Measurements from ENCODE around the gene SDCBP2.

The SDCBP2 gene

GRCh38 chr20:1299522-1299921 lies 29.4 kb downstream of the SDCBP2 start:
- H3K4me3 ChIP-seq (ENCODE audit: low read depth, low read length): no peak overlapping the region
- peak; percentile 62 for TF ChIP-seq CTCF (IDR thresholded peaks at IDR 0.05; ENCODE audit: borderline replicate concordance, insufficient read depth, low read depth, low read length)

DNA sequence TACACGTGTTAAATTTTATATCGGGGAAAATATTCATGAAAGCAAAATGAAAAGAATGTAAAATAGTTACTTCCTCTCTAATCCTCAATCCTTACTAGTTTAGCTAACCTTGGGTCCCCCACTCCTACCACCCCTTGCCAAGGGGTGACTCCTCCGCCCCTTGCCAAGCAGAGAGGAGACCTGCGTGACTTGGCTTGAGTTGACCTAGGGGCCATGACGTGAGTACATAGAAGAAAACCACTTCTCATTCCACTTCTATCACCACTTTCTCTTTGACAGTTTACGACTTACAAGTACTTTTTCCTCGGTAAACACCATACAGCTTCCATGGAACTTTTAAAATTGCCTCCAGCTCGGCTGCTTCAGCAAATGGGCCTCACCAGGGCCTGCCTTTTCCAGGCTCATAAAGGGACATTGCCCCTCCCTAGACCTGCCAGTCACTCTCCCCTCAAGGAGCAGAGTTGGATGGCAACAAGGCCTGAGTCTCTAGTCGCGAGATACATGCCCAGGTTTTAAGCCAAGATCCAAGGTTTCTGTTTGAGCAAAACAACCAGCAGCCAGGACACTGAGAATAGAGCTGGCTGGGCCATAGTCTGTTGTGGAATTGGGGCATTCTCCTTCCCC lies 29.9 kb downstream of the SDCBP2 start:
- H3K4me3 ChIP-seq (ENCODE audit: low read depth, low read length): no peak overlapping the region
- TF ChIP-seq CTCF (IDR thresholded peaks at IDR 0.05; ENCODE audit: borderline replicate concordance, insufficient read depth, low read depth, low read length): no peak

- no peak for TF ChIP-seq CTCF (IDR thresholded peaks at IDR 0.05; ENCODE audit: borderline replicate concordance, insufficient read depth, low read depth, low read length)
Observed at GRCh38 chr20:1298166-1298565, 30.8 kb downstream of the SDCBP2 start.

DNA sequence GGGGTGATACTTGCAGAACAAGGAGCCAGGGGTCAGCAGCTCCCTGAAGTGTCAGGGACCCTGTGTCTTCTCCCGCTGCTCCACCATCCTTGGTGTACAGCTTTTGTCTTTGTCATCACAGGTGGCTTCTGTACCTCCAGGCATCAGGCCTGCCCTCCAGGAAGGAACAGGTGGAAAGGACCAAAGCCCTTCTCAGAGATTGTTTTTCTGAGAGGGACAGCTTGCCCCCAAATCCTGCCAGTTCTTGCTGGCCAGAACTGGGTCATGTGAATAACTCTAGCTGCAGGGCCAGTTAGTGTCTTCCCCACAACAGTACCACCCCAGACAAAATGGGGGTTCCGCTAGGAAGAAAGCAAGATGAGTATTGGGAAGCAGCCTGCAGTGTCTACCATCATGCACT lies 31.5 kb downstream of the SDCBP2 start:
- TF ChIP-seq CTCF (IDR thresholded peaks at IDR 0.05; ENCODE audit: borderline replicate concordance, insufficient read depth, low read depth, low read length): no peak
- H3K4me3 ChIP-seq (ENCODE audit: low read depth, low read length): no peak overlapping the region

More at GRCh38 chr20:1298166-1298565, 30.8 kb downstream of the SDCBP2 start:
- no peak overlapping the region for H3K4me3 ChIP-seq (ENCODE audit: low read depth, low read length)

DNA sequence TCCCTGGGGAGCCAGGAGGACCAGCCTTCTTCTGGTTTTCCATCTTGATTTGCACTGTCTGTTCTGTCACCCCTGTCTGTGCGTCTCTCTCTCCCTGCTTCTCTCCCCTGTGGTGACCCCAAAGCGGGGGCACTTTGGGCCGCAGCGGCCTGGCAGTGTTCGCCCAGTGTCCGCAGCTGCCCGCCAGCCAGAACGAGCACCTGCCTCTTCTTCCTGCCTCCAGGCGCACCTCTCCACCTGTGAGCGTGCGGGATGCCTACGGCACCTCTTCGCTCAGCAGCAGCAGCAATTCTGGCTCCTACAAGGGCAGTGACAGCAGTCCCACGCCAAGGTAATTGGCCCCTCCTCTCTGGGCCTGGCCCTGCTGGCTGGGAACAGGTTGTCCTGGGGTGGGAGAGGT lies 32.0 kb downstream of the SDCBP2 start:
- no peak overlapping the region for H3K4me3 ChIP-seq (ENCODE audit: low read depth, low read length)
- TF ChIP-seq CTCF (IDR thresholded peaks at IDR 0.05; ENCODE audit: borderline replicate concordance, insufficient read depth, low read depth, low read length): no peak

DNA sequence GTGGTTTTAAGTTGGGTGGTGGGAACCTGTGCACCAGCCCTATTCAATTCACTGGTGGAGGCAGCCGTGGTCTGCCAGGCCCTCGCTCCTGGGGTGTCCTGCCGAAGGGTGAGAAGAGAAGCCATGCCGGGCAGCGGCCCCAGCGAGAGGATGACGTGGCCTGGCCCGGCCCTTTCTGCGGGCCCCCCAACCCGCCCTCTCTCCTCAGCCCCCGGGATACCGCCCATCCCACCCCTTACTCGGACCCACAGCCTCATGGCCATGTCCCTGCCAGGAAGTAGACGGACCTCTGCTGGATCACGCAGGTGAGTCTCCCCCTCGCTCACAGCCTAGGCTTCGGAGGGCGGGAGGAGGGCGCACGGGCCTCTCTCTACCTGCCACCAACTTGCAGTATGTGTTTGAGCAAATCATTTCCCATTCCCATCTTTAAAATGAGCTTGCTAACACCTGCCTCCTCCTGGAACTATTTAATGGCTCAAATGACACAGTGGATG lies 32.8 kb downstream of the SDCBP2 start:
- TF ChIP-seq CTCF (IDR thresholded peaks at IDR 0.05; ENCODE audit: borderline replicate concordance, insufficient read depth, low read depth, low read length): no peak
- no peak overlapping the region for H3K4me3 ChIP-seq (ENCODE audit: low read depth, low read length)

DNA sequence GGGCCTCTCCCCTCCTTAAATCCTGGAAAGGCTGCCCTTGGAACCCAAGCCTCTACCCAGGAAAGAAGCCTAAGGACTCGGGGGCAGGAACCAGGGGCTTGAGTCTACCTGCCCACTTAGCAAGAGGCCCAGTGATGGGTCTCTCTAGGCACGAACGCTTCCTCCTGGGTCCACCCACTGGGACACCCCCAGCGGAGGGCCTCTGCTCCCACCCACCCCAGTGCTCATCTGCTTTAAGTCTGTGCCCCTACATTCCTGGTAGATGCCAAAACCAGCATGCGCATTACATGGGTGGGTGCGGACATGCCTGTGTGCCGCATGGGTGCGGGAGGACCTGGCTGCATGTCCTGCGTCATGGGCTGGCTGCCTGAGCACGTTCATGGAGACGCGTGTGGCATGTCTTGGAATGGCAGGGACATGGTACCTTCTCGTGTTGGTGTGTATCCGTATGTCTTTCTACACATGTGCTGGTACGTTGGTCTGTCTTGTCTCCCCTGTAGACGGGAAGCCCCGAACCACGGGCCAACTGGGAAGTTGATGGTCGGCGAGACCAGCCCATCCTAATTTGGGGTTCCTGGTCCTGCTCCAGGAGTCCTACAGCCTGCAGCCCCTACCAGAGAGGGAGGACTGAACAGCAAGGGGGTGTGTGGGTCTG lies 33.5 kb downstream of the SDCBP2 start:
- no peak overlapping the region for H3K4me3 ChIP-seq (ENCODE audit: low read depth, low read length)
- no peak for TF ChIP-seq CTCF (IDR thresholded peaks at IDR 0.05; ENCODE audit: borderline replicate concordance, insufficient read depth, low read depth, low read length)

Measured in GM12875 (cell line).